Endothelial cell of umbilical vein (primary cell): ENCODE data around the gene CYP11A1. TPM values are rescaled to one million over a fixed set of nuclear protein-coding genes. Genes with fewer than 3 reads are reported as not detected.

ENCODE experiments used
- BruUV-seq: library from RNA; stranded (reverse); fragments of 400-500 nt; replicated peaks from 2 replicates; lab custom pipeline; 2021; lab: Mats Ljungman, UMichigan
- CTCF ChIA-PET: fragments of 300-600, 350-600 bp; sonication (Branson Sonifier 250); formaldehyde crosslinking; loops from one replicate; lab custom pipeline; 2021; ENCODE audit warnings: antibody characterized with exemption, inconsistent platforms; lab: Charles Lee
- POLR2A ChIA-PET: fragments of 300-600, 350-600 bp; sonication (Branson Sonifier 250); formaldehyde crosslinking; loops from one replicate; lab custom pipeline; 2021; ENCODE audit warnings: antibody characterized with exemption, inconsistent platforms; lab: Charles Lee
- DNase-seq: peaks from one replicate; pipeline ENCODE4 v3.0.0-alpha.2; 2011; ENCODE audit warnings: low read depth, low spot score
- FAIRE-seq: peaks from 2 replicates; lab custom pipeline; 2011; peaks lifted over from hg19 to GRCh38; lab: Jason Lieb, UNC
- H2AFZ ChIP-seq: 2 replicates; pipeline ENCODE4 v1.6.0; 2012; ENCODE audit warnings: low read depth, low read length, control low read depth, inconsistent platforms
- H3K27ac ChIP-seq: 2 replicates; pipeline ENCODE4 v1.5.1; 2011; ENCODE audit warnings: low read depth, mild to moderate bottlenecking, control low read depth, low read length, moderate library complexity; ENCODE audit not compliant: insufficient read depth
- H3K27me3 ChIP-seq, 2 experiments: 2 replicates each; pipeline versions ENCODE4 v1.6.0 to v1.6.1; 2011; ENCODE audit warnings: low read length in 2 of 2, mixed read lengths in 1 of 2; ENCODE audit not compliant: control insufficient read depth in 2 of 2, insufficient read depth in 2 of 2
- H3K36me3 ChIP-seq, 2 experiments: 2 replicates in 1 of 2; 3 replicates in 1 of 2; pipeline ENCODE4 v1.5.1; 2011; ENCODE audit warnings: low read length in 2 of 2, mild to moderate bottlenecking in 1 of 2, moderate library complexity in 1 of 2; ENCODE audit not compliant: control insufficient read depth in 2 of 2, insufficient read depth in 2 of 2; ENCODE audit errors: extremely low read depth in 1 of 2
- H3K4me1 ChIP-seq: 3 replicates; pipeline ENCODE4 v1.5.1; 2011; ENCODE audit warnings: mild to moderate bottlenecking, low read length; ENCODE audit not compliant: control insufficient read depth, insufficient read depth; ENCODE audit errors: extremely low read depth
- H3K4me2 ChIP-seq: 2 replicates; pipeline ENCODE4 v1.6.1; 2011; ENCODE audit warnings: low read length, control low read depth, mixed read lengths; ENCODE audit not compliant: insufficient read depth
- H3K4me3 ChIP-seq, 3 experiments: fragments of 200-600 bp in 1 of 3; sonication (generic), shearing (Covaris generic) in 1 of 3; replicated peaks in 1 of 3; 2 replicates each; pipeline ENCODE4 v1.5.1; 2011 to 2016; ENCODE audit warnings: control low read depth in 3 of 3, low read length in 3 of 3, mild to moderate bottlenecking in 2 of 3, inconsistent platforms in 1 of 3, low read depth in 1 of 3, moderate library complexity in 1 of 3; ENCODE audit not compliant: insufficient read depth in 1 of 3
- H3K79me2 ChIP-seq: 2 replicates; pipeline ENCODE4 v1.6.0; 2012; ENCODE audit warnings: low read length, inconsistent platforms; ENCODE audit not compliant: control insufficient read depth, insufficient read depth
- H3K9ac ChIP-seq: replicated peaks from 2 replicates; pipeline ENCODE3; 2011; ENCODE audit warnings: low read length, control low read depth; ENCODE audit not compliant: insufficient read depth; ENCODE audit errors: extremely low read depth
- H3K9me1 ChIP-seq: replicated peaks from 3 replicates; pipeline ENCODE4 v1.6.0; 2011; ENCODE audit warnings: mild to moderate bottlenecking, low read length; ENCODE audit not compliant: control insufficient read depth, insufficient read depth; ENCODE audit errors: extremely low read depth
- H3K9me3 ChIP-seq: replicated peaks from 2 replicates; pipeline ENCODE4 v1.5.1; 2012; ENCODE audit warnings: low read length, inconsistent platforms; ENCODE audit not compliant: control insufficient read depth, insufficient read depth
- H4K20me1 ChIP-seq: replicated peaks from 2 replicates; pipeline ENCODE3; 2011; ENCODE audit warnings: mild to moderate bottlenecking, low read length; ENCODE audit not compliant: control insufficient read depth, insufficient read depth; ENCODE audit errors: extremely low read depth
- MYC ChIP-seq: IDR thresholded peaks from one replicate; pipeline ENCODE4 v1.6.1; 2011; ENCODE audit warnings: mild to moderate bottlenecking, low read depth, low read length
- dilution Hi-C: fragments of 300-500 bp; cut with MboI; formaldehyde crosslinking; loops from one replicate; pipeline ENCODE4 v1.15.0; 2019; ENCODE audit warnings: low sequenced_read_pairs; ENCODE audit not compliant: extremely low pct_ligation_motif_present
- intact Hi-C: fragments of 100-400 bp; cut with micrococcal nuclease; formaldehyde crosslinking; loops from one replicate; pipeline ENCODE4 v1.10.0; 2022
- polyA plus RNA-seq, 4 experiments: library from polyadenylated mRNA; depleted of rRNA in 3 of 4; stranded (reverse) in 3 of 4; unstranded in 1 of 4; fragments of >200 nt; gene quantifications; 2 replicates each; pipeline versions ENCODE4 v1.2.1 to v1.2.3, GENCODE V29; 2011 to 2012; ENCODE audit warnings: missing spikeins in 1 of 4
- total RNA-seq: library from RNA; stranded (reverse); gene quantifications from 2 replicates; pipeline ENCODE4 v1.2.3, GENCODE V29; 2021
- TF ChIP-seq, protein P1 (sequence below), 2 donors: IDR thresholded peaks; 1 replicate in 1 of 2; 2 replicates in 1 of 2; pipeline ENCODE4 v1.5.1; 2011; ENCODE audit warnings: low read length in 2 of 2, mild to moderate bottlenecking in 2 of 2, moderate library complexity in 2 of 2, control low read depth in 1 of 2, inconsistent platforms in 1 of 2, low read depth in 1 of 2; ENCODE audit not compliant: insufficient read depth in 1 of 2; ENCODE audit errors: extremely low read depth in 1 of 2

The CYP11A1 gene
- total and polyA plus RNA-seq, 2 donors (not counting 3 experiments of a cell fraction or from before 2014, with no cell fraction given) = 0.08 TPM; not detected in 1

GRCh38 chr15:74322558-74323180 is 44.8 kb downstream of the CYP11A1 start:
- Histone ChIP-seq H4K20me1 (no peaks in the 10 kb centered on the region), H3K9ac (no peak overlapping the region), H3K4me3 (no peak overlapping the region), H3K27me3 (peaks cover 0 to 1% of the 10 kb centered on the region in 2 experiments), H3K36me3 (no peaks in the 10 kb centered on the region), H3K9me1 (no peaks in the 10 kb centered on the region), H2AFZ (no peak overlapping the region), H3K27ac (no peak overlapping the region), H3K4me2 (no peak overlapping the region), H3K9me3 (no peaks in the 10 kb centered on the region), H3K79me2 (no peaks in the 10 kb centered on the region), H3K4me1 (no peaks in the 10 kb centered on the region)
- intact Hi-C loops (loop anchor here (1.0 to 5.0 kb wide), 6 partner anchors 11 to 370 kb away; no protein-coding TSS in a partner anchor), dilution Hi-C loops (no loop called here)
- TF ChIP-seq MYC = no peak
- TF ChIP-seq, protein P1, sequence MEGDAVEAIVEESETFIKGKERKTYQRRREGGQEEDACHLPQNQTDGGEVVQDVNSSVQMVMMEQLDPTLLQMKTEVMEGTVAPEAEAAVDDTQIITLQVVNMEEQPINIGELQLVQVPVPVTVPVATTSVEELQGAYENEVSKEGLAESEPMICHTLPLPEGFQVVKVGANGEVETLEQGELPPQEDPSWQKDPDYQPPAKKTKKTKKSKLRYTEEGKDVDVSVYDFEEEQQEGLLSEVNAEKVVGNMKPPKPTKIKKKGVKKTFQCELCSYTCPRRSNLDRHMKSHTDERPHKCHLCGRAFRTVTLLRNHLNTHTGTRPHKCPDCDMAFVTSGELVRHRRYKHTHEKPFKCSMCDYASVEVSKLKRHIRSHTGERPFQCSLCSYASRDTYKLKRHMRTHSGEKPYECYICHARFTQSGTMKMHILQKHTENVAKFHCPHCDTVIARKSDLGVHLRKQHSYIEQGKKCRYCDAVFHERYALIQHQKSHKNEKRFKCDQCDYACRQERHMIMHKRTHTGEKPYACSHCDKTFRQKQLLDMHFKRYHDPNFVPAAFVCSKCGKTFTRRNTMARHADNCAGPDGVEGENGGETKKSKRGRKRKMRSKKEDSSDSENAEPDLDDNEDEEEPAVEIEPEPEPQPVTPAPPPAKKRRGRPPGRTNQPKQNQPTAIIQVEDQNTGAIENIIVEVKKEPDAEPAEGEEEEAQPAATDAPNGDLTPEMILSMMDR (IDR thresholded peaks at IDR 0.05; ENCODE audit: extremely low read depth in 1 of 2, insufficient read depth in 1 of 2, low read depth in 1 of 2, low read length in 2 of 2) = peak; percentile 74 to 93
- DNase-seq (peak; percentile 49), FAIRE-seq (peak; percentile 48)
- no TSS peak for BruUV-seq
- ChIA-PET POLR2A (no interaction called here), CTCF (interaction anchor here (0.7 to 5.7 kb wide), 23 partner anchors 7 to 449 kb away, joined by 3 to 175 read pairs (median 5); no protein-coding TSS in a partner anchor)
